Measurements from ENCODE around the gene CTDNEP1. TPM values are rescaled to one million over a fixed set of nuclear protein-coding genes. Genes with fewer than 3 reads are reported as not detected.

Gene CTDNEP1
- 100 to 1,000 TPM in 3 of 4 donors, 10 to 100 TPM in 1; 71.5 to 150 (median 111) TPM for total RNA-seq

GRCh38 chr17:7251661-7252175, at the start of gene CTDNEP1:
TSS of gene CTDNEP1 (minus strand) at chr17:7251734. CDS start at chr17:7251296, 438 bp downstream.
- DNase-seq (peak; percentile 98 to 99), ATAC-seq (peak; percentile 87 to 94)
- Histone ChIP-seq H3K27ac (peak within 1 kb of the TSS; percentile 98 to 100 (median 98)), H3K36me3 (peaks cover 0 to 28% of the 10 kb centered on the region in 2 donors), H3K9me3 (no peaks in the 10 kb centered on the region), H3K4me1 (peaks cover 43 to 44% of the 10 kb centered on the region in 2 donors), H3K4me3 (peak within 1 kb of the TSS; percentile 69 to 98 (median 81)), H3K27me3 (no peaks in the 10 kb centered on the region)
- in situ Hi-C loops (cut with MboI; ENCODE audit: low sequenced_read_pairs in 4 of 4) = loop anchor here in 1 of 4 donors (10.0 kb wide), 1 partner anchor 53 kb away; the partner anchor contains the start of gene EIF5A
- intact Hi-C loops (cut with DNase I; ENCODE audit: low total_unique reads) = loop anchor here (2.0 to 5.0 kb wide), 4 partner anchors 29 to 436 kb away; partner anchors contain the start of genes EIF5A, SLC2A4, TP53 and WRAP53
- TF ChIP-seq CTCF (IDR thresholded peaks at IDR 0.05 in 4 of 5, conservative IDR thresholded peaks at IDR 0.05 in 1 of 5) (no peak), POLR2A (IDR thresholded peaks at IDR 0.05) (peak; percentile 73 to 80)

GRCh38 chr17:7296189-7296861, 44.8 kb upstream of the CTDNEP1 start:
- no peaks in the 10 kb centered on the region for H3K36me3 ChIP-seq
- H3K4me1 ChIP-seq = peaks cover 45 to 46% of the 10 kb centered on the region in 2 donors
- H3K9me3 ChIP-seq = no peaks in the 10 kb centered on the region
- peak overlapping the region; percentile 95 to 100 (median 98) for H3K27ac ChIP-seq
- ATAC-seq = peak; percentile 55 to 58
- in situ Hi-C loops (cut with MboI; ENCODE audit: low sequenced_read_pairs in 4 of 4) = no loop called here
- peak overlapping the region; percentile 25 to 30 (median 28) for H3K4me3 ChIP-seq
- no peaks in the 10 kb centered on the region for H3K27me3 ChIP-seq
- intact Hi-C loops (cut with DNase I; ENCODE audit: low total_unique reads) = loop anchor here (1.0 kb wide), 2 partner anchors 16 to 77 kb away; partner anchors contain the start of genes ACADVL and DLG4
- TF ChIP-seq CTCF (IDR thresholded peaks at IDR 0.05 in 4 of 5, conservative IDR thresholded peaks at IDR 0.05 in 1 of 5) (peak; percentile 91 to 100 (median 99)), POLR2A (IDR thresholded peaks at IDR 0.05) (peak; percentile 74 to 80)
- peak; percentile 85 to 91 for DNase-seq

GRCh38 chr17:7295230-7296180, 44.0 kb upstream of the CTDNEP1 start:
- no peaks in the 10 kb centered on the region for H3K9me3 ChIP-seq
- peaks cover 47 to 53% of the 10 kb centered on the region in 2 donors for H3K4me1 ChIP-seq
- H3K4me3 ChIP-seq = peak overlapping the region; percentile 39 to 52 (median 46)
- peak overlapping the region; percentile 95 to 100 (median 98) for H3K27ac ChIP-seq
- in situ Hi-C loops (cut with MboI; ENCODE audit: low sequenced_read_pairs in 4 of 4) (no loop called here), intact Hi-C loops (cut with DNase I; ENCODE audit: low total_unique reads) (loop anchor here (1.0 kb wide), 2 partner anchors 15 to 76 kb away; partner anchors contain the start of genes ACADVL and DLG4)
- H3K27me3 ChIP-seq = no peaks in the 10 kb centered on the region
- DNase-seq = peak in 1 of 2 donors; percentile 50
- no peak for ATAC-seq
- H3K36me3 ChIP-seq = no peaks in the 10 kb centered on the region
- no peak for TF ChIP-seq POLR2A (IDR thresholded peaks at IDR 0.05)
- TF ChIP-seq CTCF (IDR thresholded peaks at IDR 0.05 in 4 of 5, conservative IDR thresholded peaks at IDR 0.05 in 1 of 5) = peak in 1 of 5 experiments; percentile 5

- H3K27me3 ChIP-seq = no peaks in the 10 kb centered on the region
- ATAC-seq (peak; percentile 29 to 31), DNase-seq (peak; percentile 77 to 92)
- intact Hi-C loops (cut with DNase I; ENCODE audit: low total_unique reads) (no loop called here), in situ Hi-C loops (cut with MboI; ENCODE audit: low sequenced_read_pairs in 4 of 4) (no loop called here)
- H3K4me1 ChIP-seq = peaks cover 47 to 57% of the 10 kb centered on the region in 2 donors
- H3K9me3 ChIP-seq = no peaks in the 10 kb centered on the region
- H3K27ac ChIP-seq = peak within 1 kb of the TSS; percentile 95 to 100 (median 98)
- peak within 1 kb of the TSS; percentile 39 to 52 (median 48) for H3K4me3 ChIP-seq
- peak in 1 of 2 donors; percentile 6 for TF ChIP-seq POLR2A (IDR thresholded peaks at IDR 0.05)
- no peak for TF ChIP-seq CTCF (IDR thresholded peaks at IDR 0.05 in 4 of 5, conservative IDR thresholded peaks at IDR 0.05 in 1 of 5)
- H3K36me3 ChIP-seq = no peaks in the 10 kb centered on the region
Observed at GRCh38 chr17:7294614-7295153, 43.1 kb upstream of the CTDNEP1 start, which contains the start of gene YBX2. TSS of gene YBX2 (minus strand) at chr17:7294639. CDS start at chr17:7294500, 139 bp downstream.
